Psoas muscle (tissue), 8 donors: ENCODE measurements around the gene VAMP5. TPM values are rescaled to one million over a fixed set of nuclear protein-coding genes. Genes with fewer than 3 reads are reported as not detected.
"Not testable (repeated sequence)": the region's sequence is repeated elsewhere in the genome, so short reads cannot be mapped to it uniquely, and the experiment has no call there.

Experiments
- ATAC-seq, 4 donors: fragments of 200-7000 bp; cut with Tn5 transposase; one replicate each; pipeline ENCODE4 v1.9.1; 2020; ENCODE audit warnings: moderate library complexity in 3 of 4, mild to moderate bottlenecking in 2 of 4
- DNase-seq, 2 donors: peaks; one replicate each; pipeline ENCODE4 v3.0.0-alpha.2; 2020
- H3K27ac ChIP-seq: fragments of 200-600 bp; one replicate; pipeline ENCODE4 v1.8.0; 2022
- H3K27me3 ChIP-seq, 3 donors: fragments of 200-600 bp in 1 of 3; one replicate each; pipeline versions ENCODE4 v1.6.1 to v1.8.0; 2013 to 2022; ENCODE audit warnings: low read length in 2 of 3, mild to moderate bottlenecking in 2 of 3, moderate library complexity in 1 of 3; ENCODE audit not compliant: insufficient read depth in 3 of 3
- H3K36me3 ChIP-seq, 2 donors: fragments of 200-600 bp in 1 of 2; one replicate each; pipeline versions ENCODE4 v1.6.1 to v1.8.0; 2013 to 2022; ENCODE audit warnings: low read depth in 1 of 2, mild to moderate bottlenecking in 1 of 2, moderate library complexity in 1 of 2; ENCODE audit not compliant: insufficient read depth in 1 of 2
- H3K4me1 ChIP-seq: fragments of 200-600 bp; one replicate; pipeline ENCODE4 v1.8.0; 2022
- H3K4me3 ChIP-seq: fragments of 200-600 bp; one replicate; pipeline ENCODE4 v1.8.0; 2022; ENCODE audit warnings: mild to moderate bottlenecking
- H3K9me3 ChIP-seq: fragments of 200-600 bp; one replicate; pipeline ENCODE4 v1.8.0; 2022
- CTCF ChIP-seq: fragments of 200-600 bp; IDR thresholded peaks from one replicate; pipeline ENCODE4 v1.8.0; 2022; ENCODE audit warnings: antibody characterized with exemption
- WGBS, 3 donors: extraction: QIAGEN DNeasy Blood & Tissue Kit; methylation state at CpG; one replicate each; pipeline versions ENCODE4 v1.1.6 to v1.1.7; 2013; 5-methylcytosine and 5-hydroxymethylcytosine counted together
- intact Hi-C, 2 donors: fragments of 100-400 bp; cut with DNase I; formaldehyde crosslinking; loops; one replicate each; pipeline versions ENCODE4 v1.11.0 to v1.14.2; 2022
- polyA plus RNA-seq, 3 donors: library from polyadenylated mRNA; stranded (reverse); fragments of 200-250 nt; gene quantifications; one replicate each; pipeline ENCODE4 v1.2.3, GENCODE V29; 2013
- total RNA-seq, 4 donors: library from RNA; stranded (reverse); fragmentation: NEBNext Ultra II Directional in 2 of 4; extraction: Animal tissue kit (Norgen Biotek cat#: 25700) in 2 of 4; gene quantifications; one replicate each; pipeline versions ENCODE4 v1.2.1 to v1.2.4, GENCODE V29; 2021 to 2023
- donor health status: healthy with polysubstance abuse.
- donor health status: DM: no; HTN: no; CAD: no; lungs with moderate emphysema.
- donor health status: Bipolar disorder and iron deficiency.
- donor health status: healthy.
- donor health status: DM: yes; HTN: yes; CAD: no.
- donor health status: DM: no; HTN: no; CAD: no.
- donor health status: DM: no; HTN: no; CAD: no.
- donor health status: DM: yes; HTN: yes; CAD: no.

VAMP5 gene
- total and polyA plus RNA-seq, 7 donors, result 58.1 to 149 (median 95.0) TPM

- H3K27ac ChIP-seq, result peak overlapping the region; percentile 92
- H3K4me1 ChIP-seq, result peaks cover 60% of the 10 kb centered on the region
- TF ChIP-seq CTCF, result no peak
- H3K27me3 ChIP-seq, result no peaks in the 10 kb centered on the region
- peaks cover 0 to 16% of the 10 kb centered on the region in 2 donors for H3K36me3 ChIP-seq
- peak overlapping the region; percentile 98 for H3K4me3 ChIP-seq
- DNase-seq, result no peak
- intact Hi-C loops, result no loop called here
- no peaks in the 10 kb centered on the region for H3K9me3 ChIP-seq
- WGBS, 3 donors, result 6% methylated on average over 24 of the region's 24 CpGs
- no peak for ATAC-seq
Observed at GRCh38 chr2:85611217-85611704, 27.0 kb downstream of the VAMP5 start.

GRCh38 chr2:85611705-85612587 lies 27.7 kb downstream of the VAMP5 start, which contains the start of gene C2orf68:
TSS of gene C2orf68 (minus strand) at chr2:85612066. CDS start at chr2:85611984, 82 bp downstream.
- Histone ChIP-seq H3K27ac (peak within 1 kb of the TSS; percentile 92), H3K36me3 (peaks cover 0 to 16% of the 10 kb centered on the region in 2 donors), H3K27me3 (no peaks in the 10 kb centered on the region), H3K9me3 (no peaks in the 10 kb centered on the region), H3K4me1 (peaks cover 55% of the 10 kb centered on the region), H3K4me3 (peak within 1 kb of the TSS; percentile 98)
- WGBS, 3 donors, result 5 to 7% (median 6%) methylated on average over 59 to 73 of the region's 73 CpGs
- TF ChIP-seq CTCF, result no peak
- ATAC-seq (peak; percentile 80 to 84 (median 80)), DNase-seq (peak; percentile 94 to 96)
- intact Hi-C loops, result no loop called here

DNA sequence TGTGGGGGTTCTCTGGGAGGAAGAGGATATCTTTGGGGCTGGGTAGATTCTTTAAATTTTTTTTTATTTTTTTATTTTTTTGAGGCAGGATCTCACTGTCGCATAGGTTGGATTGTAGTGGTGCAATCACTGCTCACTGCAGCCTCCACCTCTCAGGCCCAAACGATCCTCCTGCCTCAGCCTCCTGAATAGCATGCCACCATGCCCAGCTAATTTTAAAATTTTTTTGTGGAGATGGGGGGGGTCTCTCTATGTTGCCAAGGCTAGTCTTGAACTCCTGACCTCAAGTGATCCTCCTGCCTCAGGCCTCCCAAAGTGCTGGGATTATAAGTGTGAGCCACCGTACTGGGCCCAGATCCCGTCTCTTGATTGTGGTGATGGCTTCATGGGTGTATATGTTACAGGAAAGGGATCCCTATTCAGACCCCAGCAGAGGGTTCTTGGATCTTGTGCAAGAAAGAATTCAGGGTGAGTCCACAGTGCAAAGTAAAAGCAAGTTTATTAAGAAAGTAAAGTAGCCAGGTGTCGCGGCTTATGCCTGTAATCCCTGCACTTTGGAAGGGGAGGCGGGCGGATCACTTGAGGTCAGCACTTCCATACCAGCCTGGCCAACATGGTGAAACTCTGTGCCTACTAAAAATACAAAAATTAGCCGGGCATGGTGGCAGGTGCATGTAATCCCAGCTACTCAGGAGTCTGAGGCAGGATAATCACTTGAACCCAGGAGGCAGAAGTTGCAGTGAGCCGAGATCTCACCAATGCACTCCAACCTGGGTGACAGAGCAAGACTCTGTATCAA lies 29.7 kb downstream of the VAMP5 start:
- intact Hi-C loops, result loop anchor here in 1 of 2 donors (2.0 kb wide), 1 partner anchor 13 kb away; no protein-coding TSS in a partner anchor
- WGBS, 3 donors, result 40 to 49% (median 45%) methylated on average over 10 of the region's 10 CpGs

DNA sequence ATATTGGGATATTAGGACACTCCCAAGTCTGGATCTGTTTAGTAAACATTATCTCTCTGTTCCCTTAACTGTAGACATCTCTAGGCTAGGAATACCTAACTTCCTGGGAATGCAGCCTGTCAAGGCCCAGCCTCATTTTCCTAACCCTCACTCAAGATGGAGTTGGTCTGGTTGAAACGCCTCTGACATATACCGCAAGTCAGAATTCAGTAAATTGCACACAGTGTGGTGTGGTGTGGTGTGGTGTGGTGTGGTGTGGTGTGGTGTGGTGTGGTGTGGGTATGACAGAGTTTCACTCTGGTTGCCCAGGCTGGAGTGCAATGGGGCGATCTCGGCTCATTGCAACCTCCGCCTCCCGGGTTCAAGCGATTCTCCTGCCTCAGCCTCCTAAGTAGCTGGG lies 30.5 kb downstream of the VAMP5 start:
- Histone ChIP-seq H3K4me1 (peaks cover 42% of the 10 kb centered on the region), H3K36me3 (peaks cover 5 to 15% of the 10 kb centered on the region in 2 donors), H3K27ac (peak overlapping the region; percentile 95)
- DNase-seq, ATAC-seq, H3K4me3 ChIP-seq, H3K9me3 ChIP-seq, H3K27me3 ChIP-seq: not testable (repeated sequence)
- 86 to 95% (median 93%) methylated on average over 7 of the region's 7 CpGs for WGBS, 3 donors
- intact Hi-C loops, result loop anchor here in 1 of 2 donors (2.0 kb wide), 1 partner anchor 14 kb away; no protein-coding TSS in a partner anchor

More for the DNA sequence above, 29.7 kb downstream of the VAMP5 start:
- H3K4me1 ChIP-seq, result peaks cover 50% of the 10 kb centered on the region
- no peaks in the 10 kb centered on the region for H3K9me3 ChIP-seq
- DNase-seq (no peak), ATAC-seq (no peak)
- no peak for TF ChIP-seq CTCF
- H3K27me3 ChIP-seq, result no peaks in the 10 kb centered on the region
- peak overlapping the region; percentile 92 for H3K27ac ChIP-seq
- H3K4me3 ChIP-seq, result no peak overlapping the region
- peaks cover 5 to 15% of the 10 kb centered on the region in 2 donors for H3K36me3 ChIP-seq
